Body of pancreas (tissue), 4 donors: Measurements from ENCODE around the gene ALCAM. TPM values are rescaled to one million over a fixed set of nuclear protein-coding genes. Genes with fewer than 3 reads are reported as not detected.

Experiments
- ATAC-seq: fragments of 150-250 bp; one replicate; pipeline ENCODE4 v1.9.1; 2016
- DNase-seq, 4 donors: peaks; one replicate each; pipeline ENCODE4 v3.0.0-alpha.2; 2019
- H3K27ac ChIP-seq, 4 donors: fragments of 200-600 bp; sonication (generic); 1 replicate in 3 of 4; 2 replicates in 1 of 4; pipeline versions ENCODE4 v1.5.1 to v1.6.1; 2016 to 2019; ENCODE audit warnings: mild to moderate bottlenecking in 1 of 4, mixed read lengths in 1 of 4, moderate library complexity in 1 of 4
- H3K27me3 ChIP-seq, 2 donors: fragments of 200-600 bp; sonication (generic); one replicate each; pipeline ENCODE4 v1.6.0; 2016; ENCODE audit warnings: mild to moderate bottlenecking in 1 of 2
- H3K36me3 ChIP-seq, 2 donors: fragments of 200-600 bp; sonication (generic); replicated peaks in 1 of 2; 2 replicates each; pipeline ENCODE4 v1.5.1; 2016; ENCODE audit warnings: low read depth in 2 of 2; ENCODE audit not compliant: insufficient read depth in 1 of 2
- H3K4me1 ChIP-seq: fragments of 200-600 bp; sonication (generic); one replicate; pipeline ENCODE4 v1.6.0; 2016
- H3K4me3 ChIP-seq, 2 donors: fragments of 200-600 bp; sonication (generic); 1 replicate in 1 of 2; 2 replicates in 1 of 2; pipeline ENCODE4 v1.5.1; 2016 to 2019
- H3K9me3 ChIP-seq, 3 donors: fragments of 200-600 bp; sonication (generic); 1 replicate in 2 of 3; 2 replicates in 1 of 3; pipeline ENCODE4 v1.5.1; 2016
- POLR2A ChIP-seq, 3 donors: fragments of 450-650 bp; IDR thresholded peaks; one replicate each; pipeline ENCODE4 v1.6.1; 2016; ENCODE audit warnings: antibody characterized with exemption in 3 of 3, mild to moderate bottlenecking in 2 of 3
- WGBS, 2 donors: methylation state at CpG; one replicate each; pipeline ENCODE4 v1.1.5; 2017; 5-methylcytosine and 5-hydroxymethylcytosine counted together
- intact Hi-C: fragments of 100-400 bp; cut with DNase I; formaldehyde crosslinking; loops from one replicate; pipeline ENCODE4 v1.15.1; 2023
- total RNA-seq, 2 donors: library from RNA; depleted of rRNA; stranded (reverse); fragments of >200 nt; gene quantifications; one replicate each; pipeline ENCODE4 v1.1.0, GENCODE V29; 2016
- TF ChIP-seq, protein P1 (sequence below), 7 experiments: fragments of 450-650 bp in 4 of 7; fragments of 200-600 bp in 3 of 7; sonication (generic) in 3 of 7; IDR thresholded peaks; one replicate each; pipeline ENCODE4 v1.5.1; 2016 to 2019; ENCODE audit warnings: antibody characterized with exemption in 7 of 7

The ALCAM gene
- total RNA-seq, 2 donors from 2014 or later = 34.8 to 35.3 TPM

DNA sequence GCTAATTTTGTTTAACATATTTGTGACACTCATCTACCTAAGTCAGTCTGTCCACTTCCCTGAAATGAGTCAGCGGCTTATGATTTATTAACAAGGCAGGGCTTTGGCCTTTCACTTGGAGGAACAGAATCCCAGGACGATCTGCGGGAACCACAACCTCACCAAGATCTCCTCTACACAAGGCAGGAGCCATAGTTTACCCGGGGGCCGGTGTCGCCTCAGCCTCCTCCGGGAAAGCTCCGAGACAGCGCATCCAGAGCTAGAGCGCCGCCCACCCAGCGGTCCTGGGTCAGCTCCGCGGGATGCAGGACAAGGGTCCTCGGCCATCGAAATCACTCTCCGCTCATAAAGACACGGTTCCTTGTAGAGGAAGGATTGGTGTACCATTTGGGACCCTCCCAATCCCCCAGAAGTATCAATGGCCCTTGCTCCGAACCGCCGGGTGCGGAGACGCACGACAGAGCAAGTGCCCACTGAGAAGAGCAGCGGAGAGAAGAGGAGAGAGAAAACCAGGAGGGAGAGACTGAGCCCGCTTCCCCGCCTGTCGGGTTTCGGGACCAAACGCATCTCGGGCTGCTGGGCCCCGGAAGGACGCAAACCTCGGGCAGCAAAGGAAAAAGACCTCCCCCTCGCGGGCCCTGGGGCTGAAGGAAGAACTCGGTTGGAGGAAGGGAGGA, 13.1 kb upstream of the ALCAM start:
- intact Hi-C loops = no loop called here
- no peaks in the 10 kb centered on the region for H3K27me3 ChIP-seq
- no peak overlapping the region for H3K4me3 ChIP-seq
- peak overlapping the region in 1 of 4 donors; percentile 9 for H3K27ac ChIP-seq
- TF ChIP-seq POLR2A (IDR thresholded peaks at IDR 0.05) = peak in 1 of 3 donors; percentile 22
- TF ChIP-seq, protein P1, sequence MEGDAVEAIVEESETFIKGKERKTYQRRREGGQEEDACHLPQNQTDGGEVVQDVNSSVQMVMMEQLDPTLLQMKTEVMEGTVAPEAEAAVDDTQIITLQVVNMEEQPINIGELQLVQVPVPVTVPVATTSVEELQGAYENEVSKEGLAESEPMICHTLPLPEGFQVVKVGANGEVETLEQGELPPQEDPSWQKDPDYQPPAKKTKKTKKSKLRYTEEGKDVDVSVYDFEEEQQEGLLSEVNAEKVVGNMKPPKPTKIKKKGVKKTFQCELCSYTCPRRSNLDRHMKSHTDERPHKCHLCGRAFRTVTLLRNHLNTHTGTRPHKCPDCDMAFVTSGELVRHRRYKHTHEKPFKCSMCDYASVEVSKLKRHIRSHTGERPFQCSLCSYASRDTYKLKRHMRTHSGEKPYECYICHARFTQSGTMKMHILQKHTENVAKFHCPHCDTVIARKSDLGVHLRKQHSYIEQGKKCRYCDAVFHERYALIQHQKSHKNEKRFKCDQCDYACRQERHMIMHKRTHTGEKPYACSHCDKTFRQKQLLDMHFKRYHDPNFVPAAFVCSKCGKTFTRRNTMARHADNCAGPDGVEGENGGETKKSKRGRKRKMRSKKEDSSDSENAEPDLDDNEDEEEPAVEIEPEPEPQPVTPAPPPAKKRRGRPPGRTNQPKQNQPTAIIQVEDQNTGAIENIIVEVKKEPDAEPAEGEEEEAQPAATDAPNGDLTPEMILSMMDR (IDR thresholded peaks at IDR 0.05) = no peak
- no peaks in the 10 kb centered on the region for H3K9me3 ChIP-seq
- 27 to 35% methylated on average over 32 to 37 of the region's 37 CpGs for WGBS, 2 donors
- H3K4me1 ChIP-seq = no peaks in the 10 kb centered on the region
- DNase-seq (peak in 3 of 4 donors; percentile 13 to 33 (median 21)), ATAC-seq (peak; percentile 30)
- H3K36me3 ChIP-seq = no peaks in the 10 kb centered on the region

DNA sequence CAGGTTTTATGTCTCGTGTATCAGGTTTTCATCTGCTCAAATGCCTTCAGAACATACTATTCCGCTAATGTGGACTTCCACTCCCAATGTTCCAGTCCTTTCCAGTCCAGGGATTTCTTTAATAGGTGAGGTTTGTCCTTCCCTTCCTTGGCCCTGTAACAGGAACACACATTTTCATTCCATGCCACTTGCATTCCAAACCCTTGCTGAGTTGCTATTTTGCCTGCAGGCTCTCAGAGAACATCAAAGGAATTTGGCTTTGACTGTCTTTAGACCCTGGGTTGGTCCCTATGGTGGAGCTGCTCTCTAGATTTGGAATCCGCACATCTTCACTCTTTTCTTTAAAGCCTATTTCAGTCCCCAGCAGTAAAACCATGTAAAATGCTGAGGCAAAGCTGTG, 12.3 kb upstream of the ALCAM start:
- no peak for ATAC-seq
- WGBS, 2 donors = 86 to 90% methylated on average over 3 of the region's 3 CpGs
- no peak overlapping the region for H3K27ac ChIP-seq

DNA sequence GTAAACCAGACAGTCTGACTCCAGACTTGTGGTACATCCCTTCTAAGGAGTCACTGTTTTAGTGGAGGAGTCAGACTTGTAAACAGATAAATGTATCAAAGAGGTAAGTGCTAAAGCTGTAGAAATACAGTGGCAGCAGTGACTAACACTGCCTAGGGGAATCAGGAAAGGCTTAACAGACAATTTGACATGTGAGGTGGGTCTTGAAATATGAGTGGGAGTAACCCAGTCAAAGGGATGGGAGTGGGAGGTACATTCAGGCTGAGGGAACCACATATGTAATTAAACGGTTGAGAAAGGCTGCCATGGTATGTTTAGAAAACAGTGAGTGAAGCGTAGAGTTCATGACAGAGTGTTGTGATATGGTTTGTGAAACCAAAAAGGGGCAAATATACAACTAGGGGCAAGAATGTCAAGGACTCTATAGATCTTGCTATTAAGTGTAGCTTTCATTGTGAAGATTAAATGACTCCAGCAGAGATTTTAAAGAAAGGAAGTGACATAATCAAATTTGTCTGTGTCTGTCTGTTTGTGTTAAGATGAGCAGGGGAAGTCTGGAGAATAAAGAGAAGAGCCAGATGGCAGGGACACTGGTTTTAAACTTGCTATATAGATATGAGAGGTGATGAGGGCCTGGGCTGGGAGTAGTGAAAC, 11.2 kb upstream of the ALCAM start:
- ATAC-seq (no peak), DNase-seq (no peak)
- 80 to 87% methylated on average over 2 of the region's 2 CpGs for WGBS, 2 donors
- no peak for TF ChIP-seq POLR2A (IDR thresholded peaks at IDR 0.05)
- TF ChIP-seq, protein P1 (IDR thresholded peaks at IDR 0.05) = no peak
- no peak overlapping the region for H3K27ac ChIP-seq
- H3K4me1 ChIP-seq = no peaks in the 10 kb centered on the region
- no peaks in the 10 kb centered on the region for H3K27me3 ChIP-seq
- no peaks in the 10 kb centered on the region for H3K9me3 ChIP-seq
- no peaks in the 10 kb centered on the region for H3K36me3 ChIP-seq
- no peak overlapping the region for H3K4me3 ChIP-seq
- intact Hi-C loops = no loop called here

More for the DNA sequence above, 12.3 kb upstream of the ALCAM start:
- Histone ChIP-seq H3K4me3 (no peak overlapping the region), H3K27me3 (no peaks in the 10 kb centered on the region), H3K4me1 (no peaks in the 10 kb centered on the region), H3K9me3 (no peaks in the 10 kb centered on the region), H3K36me3 (no peaks in the 10 kb centered on the region)
- intact Hi-C loops = no loop called here
- no peak for TF ChIP-seq POLR2A (IDR thresholded peaks at IDR 0.05)
- TF ChIP-seq, protein P1 (IDR thresholded peaks at IDR 0.05) = no peak
- no peak for DNase-seq

DNA sequence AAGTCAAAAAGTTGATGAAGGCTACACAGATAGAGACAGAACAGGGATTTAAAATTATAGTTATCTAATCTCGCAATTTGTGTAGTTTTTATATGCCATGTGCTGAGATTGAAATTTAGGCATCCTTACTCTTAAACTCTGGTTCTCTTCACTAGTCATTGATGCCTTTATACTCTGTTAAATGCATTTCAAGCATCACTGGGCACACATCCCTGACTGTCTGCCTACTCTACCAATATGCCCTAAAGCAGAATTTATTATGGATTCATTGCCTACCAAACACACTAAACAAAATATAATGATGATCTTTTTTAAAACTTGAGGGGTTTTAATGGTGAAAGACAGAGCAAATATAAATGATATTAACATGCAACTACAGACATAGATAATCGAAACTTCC, 10.3 kb upstream of the ALCAM start:
- 80 to 82% methylated on average over 2 of the region's 2 CpGs for WGBS, 2 donors
- TF ChIP-seq, protein P1 (IDR thresholded peaks at IDR 0.05) = no peak
- TF ChIP-seq POLR2A (IDR thresholded peaks at IDR 0.05) = no peak
- no peak for ATAC-seq

More for the DNA sequence above, 10.3 kb upstream of the ALCAM start:
- Histone ChIP-seq H3K4me3 (no peak overlapping the region), H3K36me3 (no peaks in the 10 kb centered on the region), H3K4me1 (no peaks in the 10 kb centered on the region), H3K27me3 (no peaks in the 10 kb centered on the region), H3K9me3 (no peaks in the 10 kb centered on the region), H3K27ac (no peak overlapping the region)
- DNase-seq = no peak
- intact Hi-C loops = no loop called here
